ENCODE results near the gene ZNF678.

Gene ZNF678

GRCh38 chr1:227725046-227725445, 161.7 kb downstream of the ZNF678 start (continued):
- TF ChIP-seq GLIS2 (tag by site-specific recombination; IDR thresholded peaks at IDR 0.05), result no peak
- no peak for TF ChIP-seq ZNF169 (tag by site-specific recombination; IDR thresholded peaks at IDR 0.05)
- TF ChIP-seq ZNF571 (tag by site-specific recombination; IDR thresholded peaks at IDR 0.05), result no peak

- no peak overlapping the region for H3K4me3 ChIP-seq (ENCODE audit: low read depth, low read length)
- ChIA-PET CTCF (interaction anchor here (0.9 kb wide), 1 partner anchor 227 kb away, joined by 3 read pairs; no protein-coding TSS in a partner anchor), POLR2A (interaction anchor here (0.7 kb wide), 1 partner anchor 1844 kb away, joined by 7 read pairs; the partner anchor contains the start of gene TMEM63A)
- H3K4me1 ChIP-seq (ENCODE audit: control insufficient read depth, insufficient read depth, low read length), result peaks cover 17% of the 10 kb centered on the region
- H3K27ac ChIP-seq (ENCODE audit: extremely low read depth, low read depth, low read length), result no peak overlapping the region
- H3K9me3 ChIP-seq (ENCODE audit: control insufficient read depth, insufficient read depth, low read depth, low read length), result peaks cover 3% of the 10 kb centered on the region; the same call in 1 of the 2 replicates
- no peak for TF ChIP-seq ZNF558 (tag by site-specific recombination; IDR thresholded peaks at IDR 0.05)
- no peak for TF ChIP-seq ZNF600 (tag by site-specific recombination; IDR thresholded peaks at IDR 0.05)
- TF ChIP-seq ZNF19 (tag by site-specific recombination; IDR thresholded peaks at IDR 0.05; ENCODE audit: low read depth), result no peak
- TF ChIP-seq ZNF624 (tag by site-specific recombination; IDR thresholded peaks at IDR 0.05), result no peak
- no peak for TF ChIP-seq KLF1 (tag by site-specific recombination; IDR thresholded peaks at IDR 0.05)
- TF ChIP-seq KLF8 (tag by site-specific recombination; IDR thresholded peaks at IDR 0.05), result no peak
- no peak for TF ChIP-seq KLF16 (tag by site-specific recombination; IDR thresholded peaks at IDR 0.05)
- TF ChIP-seq ZNF449 (tag by site-specific recombination; IDR thresholded peaks at IDR 0.05), result no peak
- no peak for TF ChIP-seq ZFP3 (tag by site-specific recombination; IDR thresholded peaks at IDR 0.05; ENCODE audit: low read depth)
- no peak for TF ChIP-seq ZNF221 (tag by site-specific recombination; IDR thresholded peaks at IDR 0.05; ENCODE audit: borderline replicate concordance)
- no peak for TF ChIP-seq ZNF692 (tag by site-specific recombination; IDR thresholded peaks at IDR 0.05)
- no peak for TF ChIP-seq ZNF2 (tag by site-specific recombination; IDR thresholded peaks at IDR 0.05)
- TF ChIP-seq PATZ1 (tag by site-specific recombination; IDR thresholded peaks at IDR 0.05), result no peak
- no peak for TF ChIP-seq ZNF426 (tag by site-specific recombination; IDR thresholded peaks at IDR 0.05)
- TF ChIP-seq YY2 (tag by site-specific recombination; IDR thresholded peaks at IDR 0.05), result no peak
- no peak for TF ChIP-seq TRIM28 (IDR thresholded peaks at IDR 0.05; ENCODE audit: borderline replicate concordance, low read length)
- TF ChIP-seq PRDM2 (tag by site-specific recombination; IDR thresholded peaks at IDR 0.05; ENCODE audit: borderline replicate concordance), result no peak
- H3K36me3 ChIP-seq (ENCODE audit: control insufficient read depth in 2 of 2, insufficient read depth in 1 of 2, low read length in 2 of 2), result peaks cover 0 to 9% of the 10 kb centered on the region in 2 experiments; a peak in 1 of 3 replicates
These were observed 163.0 kb downstream of the ZNF678 start for GRCh38 chr1:227726318-227726717.
